Pancreas (tissue), 10 donors: Measurements from ENCODE around the gene TRPM3. TPM values are rescaled to one million over a fixed set of nuclear protein-coding genes. Genes with fewer than 3 reads are reported as not detected.

ENCODE experiments used
- ATAC-seq, 4 donors: fragments of 200-7000 bp; cut with Tn5 transposase; one replicate each; pipeline versions ENCODE4 v1.8.0 to v1.9.1; 2020; ENCODE audit warnings: mild to moderate bottlenecking in 4 of 4, moderate library complexity in 4 of 4
- DNase-seq, 6 donors: peaks; one replicate each; pipeline ENCODE4 v3.0.0-alpha.2; 2020
- FAIRE-seq: peaks from 2 replicates; lab custom pipeline; 2012; peaks lifted over from hg19 to GRCh38; lab: Jason Lieb, UNC
- H3K27ac ChIP-seq, 4 donors: fragments of 200-600 bp; sonication (generic); 1 replicate in 3 of 4; 2 replicates in 1 of 4; pipeline versions ENCODE4 v1.5.0 to v1.8.0; 2020
- H3K27me3 ChIP-seq, 4 donors: fragments of 200-600 bp; one replicate each; pipeline ENCODE4 v1.8.0; 2021
- H3K36me3 ChIP-seq, 3 donors: fragments of 200-600 bp; sonication (generic) in 1 of 3; one replicate each; pipeline versions ENCODE4 v1.5.0 to v1.8.0; 2020 to 2021
- H3K4me1 ChIP-seq, 3 donors: fragments of 200-600 bp; one replicate each; pipeline ENCODE4 v1.8.0; 2021
- H3K4me3 ChIP-seq, 4 donors: fragments of 200-600 bp; sonication (generic) in 2 of 4; one replicate each; pipeline versions ENCODE4 v1.5.0 to v1.8.0; 2020 to 2021
- H3K9me3 ChIP-seq, 4 donors: fragments of 200-600 bp; one replicate each; pipeline ENCODE4 v1.8.0; 2021
- CTCF ChIP-seq, 4 donors: fragments of 200-600 bp; sonication (generic) in 3 of 4; IDR thresholded peaks; one replicate each; pipeline versions ENCODE4 v1.5.0 to v1.8.0; 2021; ENCODE audit warnings: antibody characterized with exemption in 4 of 4
- WGBS, 2 donors: extraction: QIAGEN DNeasy Blood & Tissue Kit; methylation state at CpG; one replicate each; pipeline ENCODE4 v1.1.7; 2013; 5-methylcytosine and 5-hydroxymethylcytosine counted together
- intact Hi-C, 3 donors: fragments of 100-400 bp; cut with DNase I; formaldehyde crosslinking; loops; one replicate each; pipeline versions ENCODE4 v1.11.1 to v1.14.2; 2022
- polyA plus RNA-seq, 2 donors: library from polyadenylated mRNA; stranded (reverse); fragments of 200-250 nt; gene quantifications; one replicate each; pipeline ENCODE4 v1.2.3, GENCODE V29; 2013
- total RNA-seq, 6 donors: library from RNA; stranded (reverse); fragmentation: NEBNext Ultra II Directional in 4 of 6; extraction: Animal tissue kit (Norgen Biotek cat#: 25700) in 4 of 6; gene quantifications; one replicate each; pipeline versions ENCODE4 v1.2.1 to v1.2.4, GENCODE V29; 2021 to 2023
- donor health status: healthy with polysubstance abuse.
- donor health status: DM: no; HTN: no; CAD: no; lungs with moderate emphysema.
- donor health status: DM: no; HTN: no; CAD: no.
- donor health status: control.
- donor health status: control.
- donor health status: Bipolar disorder and iron deficiency.
- donor health status: DM: yes; HTN: yes; CAD: no.
- donor health status: DM: no; HTN: no; CAD: no.
- donor health status: DM: no; HTN: no; CAD: no.
- donor health status: DM: yes; HTN: yes; CAD: no.

Gene TRPM3
- total and polyA plus RNA-seq, 8 donors = 0.22 to 1.9 (median 0.76) TPM

GRCh38 chr9:70494221-70494620 lies 627.2 kb downstream of the TRPM3 start:
- no peak for FAIRE-seq
- 82 to 92% methylated on average over 5 of the region's 5 CpGs for WGBS, 2 donors
- Histone ChIP-seq H3K4me1 (no peaks in the 10 kb centered on the region), H3K27me3 (no peaks in the 10 kb centered on the region), H3K9me3 (no peaks in the 10 kb centered on the region), H3K27ac (no peak overlapping the region), H3K36me3 (no peaks in the 10 kb centered on the region), H3K4me3 (no peak overlapping the region)
- no peak for TF ChIP-seq CTCF (IDR thresholded peaks at IDR 0.05)
- no peak for DNase-seq
- ATAC-seq = peak in 2 of 4 donors; percentile 22 to 52
- intact Hi-C loops = loop anchor here in 1 of 3 donors (10.0 kb wide), 1 partner anchor 101 kb away; no protein-coding TSS in a partner anchor

- no peaks in the 10 kb centered on the region for H3K9me3 ChIP-seq
- ATAC-seq (no peak), FAIRE-seq (no peak), DNase-seq (no peak)
- WGBS, 2 donors = 73 to 84% methylated on average over 9 of the region's 9 CpGs
- no peaks in the 10 kb centered on the region for H3K4me1 ChIP-seq
- intact Hi-C loops = loop anchor here in 1 of 3 donors (10.0 kb wide), 1 partner anchor 102 kb away; no protein-coding TSS in a partner anchor
- H3K27ac ChIP-seq = no peak overlapping the region
- H3K4me3 ChIP-seq = no peak overlapping the region
- TF ChIP-seq CTCF (IDR thresholded peaks at IDR 0.05) = no peak
- no peaks in the 10 kb centered on the region for H3K27me3 ChIP-seq
- no peaks in the 10 kb centered on the region for H3K36me3 ChIP-seq
Measured at GRCh38 chr9:70493029-70493428, 628.4 kb downstream of the TRPM3 start.

- H3K4me3 ChIP-seq = no peak overlapping the region
- H3K4me1 ChIP-seq = no peaks in the 10 kb centered on the region
- no peaks in the 10 kb centered on the region for H3K9me3 ChIP-seq
- no peaks in the 10 kb centered on the region for H3K36me3 ChIP-seq
- no peak for FAIRE-seq
- no peaks in the 10 kb centered on the region for H3K27me3 ChIP-seq
- DNase-seq = no peak
- ATAC-seq = peak in 1 of 4 donors; percentile 53
- intact Hi-C loops = loop anchor here in 1 of 3 donors (10.0 kb wide), 1 partner anchor 102 kb away; no protein-coding TSS in a partner anchor
- H3K27ac ChIP-seq = no peak overlapping the region
- TF ChIP-seq CTCF (IDR thresholded peaks at IDR 0.05) = no peak
- 72 to 74% methylated on average over 2 of the region's 2 CpGs for WGBS, 2 donors
Measured at GRCh38 chr9:70492319-70492777, 629.1 kb downstream of the TRPM3 start.

GRCh38 chr9:70491426-70492318 lies 629.7 kb downstream of the TRPM3 start:
- DNase-seq (no peak), FAIRE-seq (no peak), ATAC-seq (no peak)
- Histone ChIP-seq H3K27me3 (no peaks in the 10 kb centered on the region), H3K27ac (no peak overlapping the region), H3K9me3 (no peaks in the 10 kb centered on the region), H3K4me3 (no peak overlapping the region), H3K36me3 (no peaks in the 10 kb centered on the region), H3K4me1 (no peaks in the 10 kb centered on the region)
- 80 to 88% methylated on average over 8 of the region's 8 CpGs for WGBS, 2 donors
- intact Hi-C loops = loop anchor here in 1 of 3 donors (10.0 kb wide), 1 partner anchor 103 kb away; no protein-coding TSS in a partner anchor
- TF ChIP-seq CTCF (IDR thresholded peaks at IDR 0.05) = no peak
